ENCODE measurements around the gene EXOC3L1. TPM values are rescaled to one million over a fixed set of nuclear protein-coding genes. Genes with fewer than 3 reads are reported as not detected.

Gene EXOC3L1
- total RNA-seq, 1 donor from 2014 or later = 3.9 TPM

- intact Hi-C loops (cut with micrococcal nuclease) = no loop called here
- Histone ChIP-seq H3K36me3 (peaks cover 79% of the 10 kb centered on the region), H3K4me1 (peaks cover 21% of the 10 kb centered on the region), H3K27me3 (ENCODE audit: low read depth) (no peaks in the 10 kb centered on the region), H3K27ac (replicated peaks) (no peak overlapping the region), H3K4me3 (no peak overlapping the region), H3K9me3 (replicated peaks) (no peaks in the 10 kb centered on the region)
- TF ChIP-seq, protein P1, sequence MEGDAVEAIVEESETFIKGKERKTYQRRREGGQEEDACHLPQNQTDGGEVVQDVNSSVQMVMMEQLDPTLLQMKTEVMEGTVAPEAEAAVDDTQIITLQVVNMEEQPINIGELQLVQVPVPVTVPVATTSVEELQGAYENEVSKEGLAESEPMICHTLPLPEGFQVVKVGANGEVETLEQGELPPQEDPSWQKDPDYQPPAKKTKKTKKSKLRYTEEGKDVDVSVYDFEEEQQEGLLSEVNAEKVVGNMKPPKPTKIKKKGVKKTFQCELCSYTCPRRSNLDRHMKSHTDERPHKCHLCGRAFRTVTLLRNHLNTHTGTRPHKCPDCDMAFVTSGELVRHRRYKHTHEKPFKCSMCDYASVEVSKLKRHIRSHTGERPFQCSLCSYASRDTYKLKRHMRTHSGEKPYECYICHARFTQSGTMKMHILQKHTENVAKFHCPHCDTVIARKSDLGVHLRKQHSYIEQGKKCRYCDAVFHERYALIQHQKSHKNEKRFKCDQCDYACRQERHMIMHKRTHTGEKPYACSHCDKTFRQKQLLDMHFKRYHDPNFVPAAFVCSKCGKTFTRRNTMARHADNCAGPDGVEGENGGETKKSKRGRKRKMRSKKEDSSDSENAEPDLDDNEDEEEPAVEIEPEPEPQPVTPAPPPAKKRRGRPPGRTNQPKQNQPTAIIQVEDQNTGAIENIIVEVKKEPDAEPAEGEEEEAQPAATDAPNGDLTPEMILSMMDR (IDR thresholded peaks at IDR 0.05; ENCODE audit: borderline replicate concordance) = no peak
- DNase-seq = no peak
Observed at GRCh38 chr16:67236563-67237395, 46.8 kb upstream of the EXOC3L1 start.

DNA sequence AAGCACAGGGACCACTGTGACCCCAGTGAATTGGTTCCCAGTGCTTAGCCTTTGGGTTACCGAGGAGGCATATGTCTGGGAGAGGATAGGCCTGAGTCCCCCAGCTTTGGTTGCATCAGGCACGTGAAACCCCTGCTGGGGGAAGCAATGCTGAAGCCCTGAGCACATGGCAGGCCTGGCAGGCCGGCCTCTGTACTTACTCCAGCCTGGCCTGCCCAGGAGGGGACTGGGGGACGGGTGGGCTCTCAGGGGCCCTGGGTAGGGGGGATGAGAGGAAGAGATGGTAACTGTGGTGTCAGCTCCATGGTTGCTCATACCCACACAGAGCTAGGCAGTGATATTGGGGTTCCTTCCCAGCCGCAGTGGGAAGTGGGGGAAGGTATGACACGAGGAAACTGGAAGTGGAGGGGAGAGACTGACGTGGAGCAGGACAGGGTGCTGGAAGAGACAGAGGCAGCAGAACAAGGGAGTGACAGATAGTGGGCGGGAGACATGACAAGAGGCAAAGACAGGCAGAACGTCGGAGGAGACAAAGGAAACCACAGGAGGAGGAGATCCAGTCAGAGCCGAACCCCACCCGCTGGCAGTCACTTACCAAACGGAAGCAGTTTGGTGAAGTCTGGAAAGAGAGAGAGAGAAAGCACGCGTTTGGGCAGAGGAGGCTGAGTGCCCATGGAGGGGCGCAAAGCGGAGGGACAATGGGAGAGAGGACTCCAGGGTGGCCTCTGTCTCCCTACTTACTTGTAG, 46.1 kb upstream of the EXOC3L1 start:
- Histone ChIP-seq H3K27ac (replicated peaks) (no peak overlapping the region), H3K36me3 (peaks cover 87% of the 10 kb centered on the region), H3K4me1 (peaks cover 13% of the 10 kb centered on the region), H3K27me3 (ENCODE audit: low read depth) (no peaks in the 10 kb centered on the region), H3K4me3 (no peak overlapping the region), H3K9me3 (replicated peaks) (no peaks in the 10 kb centered on the region)
- TF ChIP-seq, protein P1 (IDR thresholded peaks at IDR 0.05; ENCODE audit: borderline replicate concordance) = no peak
- intact Hi-C loops (cut with micrococcal nuclease) = no loop called here
- DNase-seq = no peak

- DNase-seq = no peak
Observed at GRCh38 chr16:67234180-67234597, 44.3 kb upstream of the EXOC3L1 start.

DNA sequence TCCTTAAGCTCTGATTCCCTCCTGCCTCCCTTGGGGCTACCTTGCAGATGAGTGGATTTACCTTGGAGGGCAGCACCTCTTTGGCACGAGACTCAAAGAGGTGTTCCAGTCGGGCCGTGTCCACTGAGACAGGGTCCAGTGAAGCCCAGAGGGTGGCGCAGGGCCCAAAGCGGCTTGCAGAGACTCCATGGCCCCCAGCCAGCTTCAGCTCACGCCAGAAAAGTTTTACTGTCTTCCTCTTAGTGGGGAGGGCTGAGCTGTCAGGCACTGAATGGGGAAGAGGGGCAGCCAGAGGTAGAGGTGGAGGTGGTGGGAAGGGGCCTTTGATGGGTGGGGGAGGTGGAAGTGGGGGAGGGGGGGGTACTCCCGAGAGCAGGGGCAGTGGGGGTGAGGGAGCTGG, 43.7 kb upstream of the EXOC3L1 start:
- Histone ChIP-seq H3K27me3 (ENCODE audit: low read depth) (no peaks in the 10 kb centered on the region), H3K9me3 (replicated peaks) (no peaks in the 10 kb centered on the region), H3K4me1 (no peaks in the 10 kb centered on the region), H3K36me3 (peaks cover 97% of the 10 kb centered on the region), H3K27ac (replicated peaks) (no peak overlapping the region), H3K4me3 (no peak overlapping the region)
- DNase-seq = no peak
- TF ChIP-seq, protein P1 (IDR thresholded peaks at IDR 0.05; ENCODE audit: borderline replicate concordance) = no peak
- intact Hi-C loops (cut with micrococcal nuclease) = no loop called here

More at GRCh38 chr16:67234180-67234597, 44.3 kb upstream of the EXOC3L1 start:
- Histone ChIP-seq H3K27me3 (ENCODE audit: low read depth) (no peaks in the 10 kb centered on the region), H3K4me3 (no peak overlapping the region), H3K36me3 (peaks cover 97% of the 10 kb centered on the region), H3K4me1 (no peaks in the 10 kb centered on the region), H3K27ac (replicated peaks) (no peak overlapping the region), H3K9me3 (replicated peaks) (no peaks in the 10 kb centered on the region)
- TF ChIP-seq, protein P1 (IDR thresholded peaks at IDR 0.05; ENCODE audit: borderline replicate concordance) = no peak
- intact Hi-C loops (cut with micrococcal nuclease) = no loop called here

DNA sequence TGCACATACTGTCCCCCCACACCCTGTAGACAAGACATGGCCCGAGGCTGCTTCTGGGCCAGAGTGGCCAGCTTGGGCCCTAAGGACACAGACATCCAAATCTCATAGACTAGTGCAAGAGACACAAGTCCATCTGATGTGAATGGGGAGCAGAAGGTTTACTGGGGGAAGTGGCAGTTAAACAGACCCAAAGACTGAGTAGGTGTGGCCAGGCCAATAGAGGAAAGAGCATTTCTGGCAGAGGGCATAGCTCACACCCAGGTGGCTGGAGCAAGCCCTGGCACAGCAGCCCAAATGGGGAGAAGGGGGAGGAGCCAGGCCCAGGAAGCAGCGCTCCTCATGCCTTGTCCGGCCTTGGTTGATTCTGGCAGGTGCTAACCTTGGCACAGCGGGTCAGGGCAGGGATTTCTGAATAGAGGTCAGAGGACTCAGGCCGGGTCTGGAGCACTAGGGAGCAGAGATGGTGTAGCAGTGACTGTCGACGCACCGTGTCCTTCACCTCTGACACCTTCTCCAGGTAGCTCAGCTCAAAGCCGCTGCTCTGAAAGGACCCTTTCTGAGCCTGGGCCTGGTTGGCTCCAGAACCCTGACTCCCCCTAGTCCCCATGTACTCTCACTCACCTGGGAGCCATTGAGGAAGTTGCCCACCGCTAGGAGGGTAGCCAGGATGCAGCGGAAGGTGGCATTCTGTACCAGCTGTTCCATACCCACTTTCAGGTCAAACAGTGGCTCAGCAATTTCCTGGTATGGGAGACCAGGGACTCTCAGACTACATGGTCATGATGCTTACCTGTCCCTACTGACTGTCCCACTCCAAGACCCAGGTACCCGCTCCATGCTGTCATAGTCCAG, 41.1 kb upstream of the EXOC3L1 start:
- DNase-seq = no peak
- Histone ChIP-seq H3K4me1 (peaks cover 24% of the 10 kb centered on the region), H3K36me3 (peaks cover 79% of the 10 kb centered on the region), H3K27me3 (ENCODE audit: low read depth) (no peaks in the 10 kb centered on the region), H3K9me3 (replicated peaks) (no peaks in the 10 kb centered on the region), H3K4me3 (no peak overlapping the region), H3K27ac (replicated peaks) (no peak overlapping the region)
- TF ChIP-seq, protein P1 (IDR thresholded peaks at IDR 0.05; ENCODE audit: borderline replicate concordance) = no peak
- intact Hi-C loops (cut with micrococcal nuclease) = no loop called here

All from left ventricle myocardium inferior (tissue), 1 donor.